Measurements from ENCODE around the gene PTPN3. TPM values are rescaled to one million over a fixed set of nuclear protein-coding genes. Genes with fewer than 3 reads are reported as not detected.

Gene PTPN3
- total RNA-seq, 1 experiment from 2014 or later = 25.0 TPM

GRCh38 chr9:109381011-109381729 lies 116.9 kb downstream of the PTPN3 start:
- BruUV-seq (replicated peaks) = no TSS peak
- no peak for DNase-seq

DNA sequence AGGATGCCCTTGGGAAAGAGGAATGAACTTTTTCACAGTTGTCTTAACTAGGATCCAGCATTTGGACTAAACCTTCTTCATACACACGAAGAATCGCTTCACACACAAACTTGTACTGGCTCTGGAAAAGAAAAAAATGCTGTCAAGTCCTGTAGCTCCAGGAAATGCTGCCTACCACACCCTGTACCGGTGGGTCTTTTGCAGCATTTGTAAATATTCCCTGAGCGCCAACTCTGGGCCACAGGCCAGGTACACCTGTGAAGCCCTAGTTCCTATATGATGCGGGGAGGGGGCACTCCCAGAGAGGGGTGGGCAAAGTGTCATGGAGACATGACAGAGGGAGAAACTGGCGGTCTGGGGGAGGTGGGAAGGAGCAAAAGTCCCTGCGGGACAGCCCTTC lies 118.6 kb downstream of the PTPN3 start:
- TF ChIP-seq, protein P1, sequence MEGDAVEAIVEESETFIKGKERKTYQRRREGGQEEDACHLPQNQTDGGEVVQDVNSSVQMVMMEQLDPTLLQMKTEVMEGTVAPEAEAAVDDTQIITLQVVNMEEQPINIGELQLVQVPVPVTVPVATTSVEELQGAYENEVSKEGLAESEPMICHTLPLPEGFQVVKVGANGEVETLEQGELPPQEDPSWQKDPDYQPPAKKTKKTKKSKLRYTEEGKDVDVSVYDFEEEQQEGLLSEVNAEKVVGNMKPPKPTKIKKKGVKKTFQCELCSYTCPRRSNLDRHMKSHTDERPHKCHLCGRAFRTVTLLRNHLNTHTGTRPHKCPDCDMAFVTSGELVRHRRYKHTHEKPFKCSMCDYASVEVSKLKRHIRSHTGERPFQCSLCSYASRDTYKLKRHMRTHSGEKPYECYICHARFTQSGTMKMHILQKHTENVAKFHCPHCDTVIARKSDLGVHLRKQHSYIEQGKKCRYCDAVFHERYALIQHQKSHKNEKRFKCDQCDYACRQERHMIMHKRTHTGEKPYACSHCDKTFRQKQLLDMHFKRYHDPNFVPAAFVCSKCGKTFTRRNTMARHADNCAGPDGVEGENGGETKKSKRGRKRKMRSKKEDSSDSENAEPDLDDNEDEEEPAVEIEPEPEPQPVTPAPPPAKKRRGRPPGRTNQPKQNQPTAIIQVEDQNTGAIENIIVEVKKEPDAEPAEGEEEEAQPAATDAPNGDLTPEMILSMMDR (IDR thresholded peaks at IDR 0.05; ENCODE audit: unreplicated experiment) = no peak
- no peaks in the 10 kb centered on the region for H3K27me3 Mint-ChIP-seq (ENCODE audit: unreplicated experiment)
- no peaks in the 10 kb centered on the region for H3K4me1 Mint-ChIP-seq (ENCODE audit: low read depth, unreplicated experiment)
- DNase-seq = no peak
- no peak overlapping the region for H3K27ac Mint-ChIP-seq (ENCODE audit: unreplicated experiment)
- CTCF ChIA-PET = no interaction called here
- H3K36me3 Mint-ChIP-seq (ENCODE audit: insufficient read depth, unreplicated experiment) = peaks cover 21% of the 10 kb centered on the region
- no TSS peak for BruUV-seq (replicated peaks)
- intact Hi-C loops (cut with micrococcal nuclease; ENCODE audit: unreplicated experiment) = no loop called here
- H3K4me3 Mint-ChIP-seq (ENCODE audit: low read depth, unreplicated experiment) = no peak overlapping the region
- no peaks in the 10 kb centered on the region for H3K9me3 Mint-ChIP-seq (ENCODE audit: low read depth, unreplicated experiment)

More at GRCh38 chr9:109381011-109381729, 116.9 kb downstream of the PTPN3 start:
- no peak overlapping the region for H3K27ac Mint-ChIP-seq (ENCODE audit: unreplicated experiment)
- peaks cover 24% of the 10 kb centered on the region for H3K36me3 Mint-ChIP-seq (ENCODE audit: insufficient read depth, unreplicated experiment)
- H3K4me3 Mint-ChIP-seq (ENCODE audit: low read depth, unreplicated experiment) = no peak overlapping the region
- no peaks in the 10 kb centered on the region for H3K27me3 Mint-ChIP-seq (ENCODE audit: unreplicated experiment)
- CTCF ChIA-PET = no interaction called here
- no peaks in the 10 kb centered on the region for H3K9me3 Mint-ChIP-seq (ENCODE audit: low read depth, unreplicated experiment)
- no peaks in the 10 kb centered on the region for H3K4me1 Mint-ChIP-seq (ENCODE audit: low read depth, unreplicated experiment)
- intact Hi-C loops (cut with micrococcal nuclease; ENCODE audit: unreplicated experiment) = no loop called here
- TF ChIP-seq, protein P1 (IDR thresholded peaks at IDR 0.05; ENCODE audit: unreplicated experiment) = no peak

DNA sequence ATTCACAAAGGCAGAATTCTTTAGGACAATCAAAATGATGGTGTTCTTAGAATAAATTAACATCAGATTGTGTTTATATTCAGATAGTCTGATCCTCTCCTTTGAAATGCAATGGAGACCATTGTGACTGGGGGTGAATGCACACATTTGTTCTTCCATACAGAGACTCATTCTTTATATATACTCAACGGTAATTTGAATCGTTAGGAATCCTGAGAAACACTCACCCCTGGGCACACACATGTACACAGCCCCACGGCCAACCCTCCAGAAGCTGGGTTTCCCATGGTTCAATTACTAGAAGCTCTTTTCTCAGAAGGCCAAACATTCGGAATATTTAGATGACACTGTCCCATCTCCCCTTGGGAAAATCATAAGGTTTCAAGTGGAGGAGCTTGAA lies 119.8 kb downstream of the PTPN3 start:
- intact Hi-C loops (cut with micrococcal nuclease; ENCODE audit: unreplicated experiment) = no loop called here
- CTCF ChIA-PET = no interaction called here
- TSS peak; percentile 10 for BruUV-seq (replicated peaks)
- H3K27ac Mint-ChIP-seq (ENCODE audit: unreplicated experiment) = no peak overlapping the region
- no peak overlapping the region for H3K4me3 Mint-ChIP-seq (ENCODE audit: low read depth, unreplicated experiment)
- no peaks in the 10 kb centered on the region for H3K4me1 Mint-ChIP-seq (ENCODE audit: low read depth, unreplicated experiment)
- H3K36me3 Mint-ChIP-seq (ENCODE audit: insufficient read depth, unreplicated experiment) = peaks cover 23% of the 10 kb centered on the region
- no peaks in the 10 kb centered on the region for H3K27me3 Mint-ChIP-seq (ENCODE audit: unreplicated experiment)
- no peaks in the 10 kb centered on the region for H3K9me3 Mint-ChIP-seq (ENCODE audit: low read depth, unreplicated experiment)
- no peak for DNase-seq
- TF ChIP-seq, protein P1 (IDR thresholded peaks at IDR 0.05; ENCODE audit: unreplicated experiment) = no peak

GRCh38 chr9:109372246-109372645 lies 125.9 kb downstream of the PTPN3 start:
- CTCF ChIA-PET = no interaction called here
- DNase-seq = no peak
- Mint-ChIP-seq H3K4me3 (ENCODE audit: low read depth, unreplicated experiment) (no peak overlapping the region), H3K36me3 (ENCODE audit: insufficient read depth, unreplicated experiment) (peaks cover 9% of the 10 kb centered on the region), H3K27me3 (ENCODE audit: unreplicated experiment) (no peaks in the 10 kb centered on the region), H3K4me1 (ENCODE audit: low read depth, unreplicated experiment) (peaks cover 6% of the 10 kb centered on the region), H3K27ac (ENCODE audit: unreplicated experiment) (no peak overlapping the region), H3K9me3 (ENCODE audit: low read depth, unreplicated experiment) (no peaks in the 10 kb centered on the region)
- intact Hi-C loops (cut with micrococcal nuclease; ENCODE audit: unreplicated experiment) = no loop called here
- TF ChIP-seq, protein P1 (IDR thresholded peaks at IDR 0.05; ENCODE audit: unreplicated experiment) = no peak
- no TSS peak for BruUV-seq (replicated peaks)
